ENCODE data around the gene VEGFA. TPM values are rescaled to one million over a fixed set of nuclear protein-coding genes. Genes with fewer than 3 reads are reported as not detected.

Gene VEGFA
- total and polyA plus RNA-seq, 2 of the 8 experiments (the other 6 are each of a cell fraction or from before 2014, with no cell fraction given): 42.2 to 58.5 TPM

- TF ChIP-seq CHD7 (IDR thresholded peaks at IDR 0.05; ENCODE audit: insufficient replicate concordance, low read length) (no peak), NRF1 (IDR thresholded peaks at IDR 0.05; ENCODE audit: low read depth, low read length) (no peak), SP4 (IDR thresholded peaks at IDR 0.05; ENCODE audit: low read length) (no peak), YY1 (IDR thresholded peaks at IDR 0.05; ENCODE audit: low read depth, low read length) (no peak), EP300 (IDR thresholded peaks at IDR 0.05; ENCODE audit: borderline replicate concordance in 1 of 2, low read depth in 2 of 2, low read length in 2 of 2) (no peak), RBBP5 (IDR thresholded peaks at IDR 0.05; ENCODE audit: borderline replicate concordance, low read depth, low read length) (no peak), GTF2F1 (IDR thresholded peaks at IDR 0.05; ENCODE audit: borderline replicate concordance, low read depth, low read length) (no peak), SIN3A (conservative IDR thresholded peaks at IDR 0.05 in 1 of 2, IDR thresholded peaks at IDR 0.05 in 1 of 2; ENCODE audit: low read depth in 1 of 2, low read length in 2 of 2) (no peak), HDAC6 (IDR thresholded peaks at IDR 0.05; ENCODE audit: low read depth, low read length) (no peak), SAP30 (IDR thresholded peaks at IDR 0.05; ENCODE audit: insufficient read depth, insufficient replicate concordance, low read length) (no peak)
Observed at GRCh38 chr6:43722920-43723545, 47.0 kb upstream of the VEGFA start (continued).
